NK-92 treated with Interleukin-12 subunit alpha and Interleukin-12 subunit beta, amount 100 ng/mL, for 24 hours (cell line): ENCODE measurements around the gene EPS8L3.
"Not testable (repeated sequence)": the region's sequence is repeated elsewhere in the genome, so short reads cannot be mapped to it uniquely, and the experiment has no call there.

Source experiments
- DNase-seq: peaks from one replicate; lab custom pipeline; 2025; lab: John Stamatoyannopoulos, UW

EPS8L3 gene

GRCh38 chr1:109763646-109764415 lies at the start of gene EPS8L3:
EPS8L3 (minus strand) TSS chr1:109763923; CDS start chr1:109761749, 2,174 bp downstream.
- no peak for DNase-seq

- DNase-seq = no peak
Measured at GRCh38 chr1:109812691-109813393, 49.1 kb upstream of the EPS8L3 start.

GRCh38 chr1:109808703-109809102 lies 45.0 kb upstream of the EPS8L3 start:
- no peak for DNase-seq

GRCh38 chr1:109807822-109808680 lies 44.3 kb upstream of the EPS8L3 start:
- DNase-seq = no peak

- no peak for DNase-seq
Measured at GRCh38 chr1:109807402-109807801, 43.7 kb upstream of the EPS8L3 start.

- no peak for DNase-seq
Measured at GRCh38 chr1:109806733-109807400, 43.1 kb upstream of the EPS8L3 start.

GRCh38 chr1:109805486-109806165 lies 41.9 kb upstream of the EPS8L3 start:
- no peak for DNase-seq

- no peak for DNase-seq
Measured at GRCh38 chr1:109804660-109805059, 40.9 kb upstream of the EPS8L3 start.

- peak; percentile 55 for DNase-seq
Measured at GRCh38 chr1:109803901-109804331, 40.2 kb upstream of the EPS8L3 start.

- no peak for DNase-seq
Measured at GRCh38 chr1:109802901-109803561, 39.3 kb upstream of the EPS8L3 start.

- peak; percentile 72 for DNase-seq
Measured at GRCh38 chr1:109802136-109802900, 38.6 kb upstream of the EPS8L3 start.

- DNase-seq = peak; percentile 57
Measured at GRCh38 chr1:109801791-109802135, 38.0 kb upstream of the EPS8L3 start.

GRCh38 chr1:109800291-109800690 lies 36.6 kb upstream of the EPS8L3 start:
- DNase-seq = no peak

GRCh38 chr1:109799445-109799844 lies 35.7 kb upstream of the EPS8L3 start:
- no peak for DNase-seq

- not testable (repeated sequence) for DNase-seq
Measured at GRCh38 chr1:109797303-109797595, 33.5 kb upstream of the EPS8L3 start.

- DNase-seq = no peak
Measured at GRCh38 chr1:109796484-109797302, 33.0 kb upstream of the EPS8L3 start.

- no peak for DNase-seq
Measured at GRCh38 chr1:109794319-109795132, 30.8 kb upstream of the EPS8L3 start.
